ENCODE data around the gene CLEC20A. TPM values are rescaled to one million over a fixed set of nuclear protein-coding genes. Genes with fewer than 3 reads are reported as not detected.

The CLEC20A gene
- total RNA-seq, 4 donors from 2014 or later: not detected

GRCh38 chr1:178500091-178500770 lies 3.5 kb upstream of the CLEC20A start:
- no peak for ATAC-seq
- H3K9me3 ChIP-seq: no peaks in the 10 kb centered on the region
- no peaks in the 10 kb centered on the region for H3K4me1 ChIP-seq
- no peaks in the 10 kb centered on the region for H3K36me3 ChIP-seq
- 84 to 95% methylated on average over 4 to 11 of the region's 11 CpGs for WGBS, 2 donors (ENCODE audit: low coverage in 1 of 2)
- H3K27ac ChIP-seq: no peak overlapping the region
- H3K27me3 ChIP-seq: peaks cover 7% of the 10 kb centered on the region
- no peak for TF ChIP-seq POLR2A (IDR thresholded peaks at IDR 0.05)
- TF ChIP-seq CTCF (IDR thresholded peaks at IDR 0.05): no peak
- TF ChIP-seq POLR2AphosphoS5 (IDR thresholded peaks at IDR 0.05): no peak
- TF ChIP-seq EP300 (IDR thresholded peaks at IDR 0.05): no peak
- no peak overlapping the region for H3K4me3 ChIP-seq

- TF ChIP-seq EP300 (IDR thresholded peaks at IDR 0.05) (no peak), POLR2AphosphoS5 (IDR thresholded peaks at IDR 0.05) (no peak), POLR2A (IDR thresholded peaks at IDR 0.05) (no peak), CTCF (IDR thresholded peaks at IDR 0.05) (no peak)
- Histone ChIP-seq H3K9me3 (no peaks in the 10 kb centered on the region), H3K36me3 (no peaks in the 10 kb centered on the region), H3K27ac (no peak overlapping the region), H3K4me3 (no peak overlapping the region), H3K27me3 (peaks cover 7% of the 10 kb centered on the region), H3K4me1 (no peaks in the 10 kb centered on the region)
- no peak for ATAC-seq
- WGBS, 2 donors (ENCODE audit: low coverage in 1 of 2): 72 to 99% methylated on average over 6 to 8 of the region's 16 CpGs
Observed at GRCh38 chr1:178498896-178499675, 2.3 kb upstream of the CLEC20A start.

- ATAC-seq: no peak
- TF ChIP-seq POLR2A (IDR thresholded peaks at IDR 0.05): no peak
- TF ChIP-seq CTCF (IDR thresholded peaks at IDR 0.05): no peak
- TF ChIP-seq EP300 (IDR thresholded peaks at IDR 0.05): no peak
- no peak for TF ChIP-seq POLR2AphosphoS5 (IDR thresholded peaks at IDR 0.05)
- peaks cover 6% of the 10 kb centered on the region for H3K27me3 ChIP-seq
- no peaks in the 10 kb centered on the region for H3K9me3 ChIP-seq
- no peak overlapping the region for H3K27ac ChIP-seq
- H3K4me1 ChIP-seq: no peaks in the 10 kb centered on the region
- 92 to 100% methylated on average over 1 to 7 of the region's 7 CpGs for WGBS, 2 donors (ENCODE audit: low coverage in 1 of 2)
- no peak overlapping the region for H3K4me3 ChIP-seq
- no peaks in the 10 kb centered on the region for H3K36me3 ChIP-seq
Observed at GRCh38 chr1:178497903-178498478, 1.2 kb upstream of the CLEC20A start.

- Histone ChIP-seq H3K36me3 (no peaks in the 10 kb centered on the region), H3K4me1 (no peaks in the 10 kb centered on the region), H3K27me3 (no peaks in the 10 kb centered on the region), H3K9me3 (no peaks in the 10 kb centered on the region), H3K27ac (no peak overlapping the region), H3K4me3 (no peak overlapping the region)
- 63 to 87% methylated on average over 1 to 9 of the region's 16 CpGs for WGBS, 2 donors (ENCODE audit: low coverage in 1 of 2)
- no peak for ATAC-seq
- TF ChIP-seq POLR2AphosphoS5 (IDR thresholded peaks at IDR 0.05): no peak
- TF ChIP-seq CTCF (IDR thresholded peaks at IDR 0.05): no peak
- TF ChIP-seq EP300 (IDR thresholded peaks at IDR 0.05): no peak
- TF ChIP-seq POLR2A (IDR thresholded peaks at IDR 0.05): no peak
Observed at GRCh38 chr1:178495741-178496409, 889 bp downstream of the CLEC20A start.
